Liver (tissue), 3 donors: ENCODE data around the gene GRIP1.

Source experiments
- FOXA2 ChIP-seq: IDR thresholded peaks from 2 replicates; pipeline ENCODE4 v1.6.1; 2016; ENCODE audit warnings: antibody characterized with exemption
- HNF4A ChIP-seq, 2 donors: conservative IDR thresholded peaks; 2 replicates each; pipeline ENCODE4 v1.6.1; 2016; ENCODE audit warnings: antibody characterized with exemption in 2 of 2, mild to moderate bottlenecking in 2 of 2
- RXRA ChIP-seq, 2 donors: IDR thresholded peaks; 2 replicates each; pipeline ENCODE4 v1.6.1; 2017 to 2018; ENCODE audit warnings: antibody characterized with exemption in 2 of 2, mild to moderate bottlenecking in 1 of 2
- TF ChIP-seq, protein P1 (sequence below): IDR thresholded peaks from 2 replicates; pipeline ENCODE4 v1.6.1; 2016; ENCODE audit warnings: antibody characterized with exemption
- TF ChIP-seq, protein P2 (sequence below): fragments of 150-350 bp; IDR thresholded peaks from 2 replicates; pipeline ENCODE4 v1.5.1; 2017; ENCODE audit warnings: improper control_type of control experiment, low read depth, low read length; ENCODE audit not compliant: missing input control
- TF ChIP-seq, protein P3 (sequence below): IDR thresholded peaks from 2 replicates; pipeline ENCODE4 v1.6.1; 2016; ENCODE audit warnings: antibody characterized with exemption, mild to moderate bottlenecking
- donor health status: healthy.
- donor health status: healthy.

DNA sequence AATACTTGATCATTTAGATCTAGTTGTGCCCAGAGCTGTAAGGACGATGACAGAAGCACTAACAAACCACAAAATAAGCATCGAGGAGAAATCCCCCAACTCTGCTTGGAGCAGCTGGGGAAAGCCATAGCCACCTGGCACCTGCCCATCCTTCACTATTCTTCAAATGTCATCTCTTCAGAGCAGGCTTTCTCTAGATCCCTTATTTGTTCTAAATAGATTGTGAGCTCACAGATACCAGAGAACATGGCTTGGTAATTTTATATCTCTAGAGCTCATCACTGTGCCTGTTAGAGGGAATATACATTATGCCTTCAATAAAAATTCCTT lies 50.9 kb downstream of the GRIP1 start:
- TF ChIP-seq, protein P1, sequence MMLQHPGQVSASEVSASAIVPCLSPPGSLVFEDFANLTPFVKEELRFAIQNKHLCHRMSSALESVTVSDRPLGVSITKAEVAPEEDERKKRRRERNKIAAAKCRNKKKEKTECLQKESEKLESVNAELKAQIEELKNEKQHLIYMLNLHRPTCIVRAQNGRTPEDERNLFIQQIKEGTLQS, result no peak
- TF ChIP-seq, protein P2, sequence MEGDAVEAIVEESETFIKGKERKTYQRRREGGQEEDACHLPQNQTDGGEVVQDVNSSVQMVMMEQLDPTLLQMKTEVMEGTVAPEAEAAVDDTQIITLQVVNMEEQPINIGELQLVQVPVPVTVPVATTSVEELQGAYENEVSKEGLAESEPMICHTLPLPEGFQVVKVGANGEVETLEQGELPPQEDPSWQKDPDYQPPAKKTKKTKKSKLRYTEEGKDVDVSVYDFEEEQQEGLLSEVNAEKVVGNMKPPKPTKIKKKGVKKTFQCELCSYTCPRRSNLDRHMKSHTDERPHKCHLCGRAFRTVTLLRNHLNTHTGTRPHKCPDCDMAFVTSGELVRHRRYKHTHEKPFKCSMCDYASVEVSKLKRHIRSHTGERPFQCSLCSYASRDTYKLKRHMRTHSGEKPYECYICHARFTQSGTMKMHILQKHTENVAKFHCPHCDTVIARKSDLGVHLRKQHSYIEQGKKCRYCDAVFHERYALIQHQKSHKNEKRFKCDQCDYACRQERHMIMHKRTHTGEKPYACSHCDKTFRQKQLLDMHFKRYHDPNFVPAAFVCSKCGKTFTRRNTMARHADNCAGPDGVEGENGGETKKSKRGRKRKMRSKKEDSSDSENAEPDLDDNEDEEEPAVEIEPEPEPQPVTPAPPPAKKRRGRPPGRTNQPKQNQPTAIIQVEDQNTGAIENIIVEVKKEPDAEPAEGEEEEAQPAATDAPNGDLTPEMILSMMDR, result no peak
- TF ChIP-seq RXRA (IDR thresholded peaks at IDR 0.05) (no peak), HNF4A (conservative IDR thresholded peaks at IDR 0.05) (no peak), FOXA2 (no peak)
- TF ChIP-seq, protein P3, sequence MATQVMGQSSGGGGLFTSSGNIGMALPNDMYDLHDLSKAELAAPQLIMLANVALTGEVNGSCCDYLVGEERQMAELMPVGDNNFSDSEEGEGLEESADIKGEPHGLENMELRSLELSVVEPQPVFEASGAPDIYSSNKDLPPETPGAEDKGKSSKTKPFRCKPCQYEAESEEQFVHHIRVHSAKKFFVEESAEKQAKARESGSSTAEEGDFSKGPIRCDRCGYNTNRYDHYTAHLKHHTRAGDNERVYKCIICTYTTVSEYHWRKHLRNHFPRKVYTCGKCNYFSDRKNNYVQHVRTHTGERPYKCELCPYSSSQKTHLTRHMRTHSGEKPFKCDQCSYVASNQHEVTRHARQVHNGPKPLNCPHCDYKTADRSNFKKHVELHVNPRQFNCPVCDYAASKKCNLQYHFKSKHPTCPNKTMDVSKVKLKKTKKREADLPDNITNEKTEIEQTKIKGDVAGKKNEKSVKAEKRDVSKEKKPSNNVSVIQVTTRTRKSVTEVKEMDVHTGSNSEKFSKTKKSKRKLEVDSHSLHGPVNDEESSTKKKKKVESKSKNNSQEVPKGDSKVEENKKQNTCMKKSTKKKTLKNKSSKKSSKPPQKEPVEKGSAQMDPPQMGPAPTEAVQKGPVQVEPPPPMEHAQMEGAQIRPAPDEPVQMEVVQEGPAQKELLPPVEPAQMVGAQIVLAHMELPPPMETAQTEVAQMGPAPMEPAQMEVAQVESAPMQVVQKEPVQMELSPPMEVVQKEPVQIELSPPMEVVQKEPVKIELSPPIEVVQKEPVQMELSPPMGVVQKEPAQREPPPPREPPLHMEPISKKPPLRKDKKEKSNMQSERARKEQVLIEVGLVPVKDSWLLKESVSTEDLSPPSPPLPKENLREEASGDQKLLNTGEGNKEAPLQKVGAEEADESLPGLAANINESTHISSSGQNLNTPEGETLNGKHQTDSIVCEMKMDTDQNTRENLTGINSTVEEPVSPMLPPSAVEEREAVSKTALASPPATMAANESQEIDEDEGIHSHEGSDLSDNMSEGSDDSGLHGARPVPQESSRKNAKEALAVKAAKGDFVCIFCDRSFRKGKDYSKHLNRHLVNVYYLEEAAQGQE, result no peak
